ENCODE measurements around the gene PIH1D1. TPM values are rescaled to one million over a fixed set of nuclear protein-coding genes. Genes with fewer than 3 reads are reported as not detected.

The PIH1D1 gene
- total RNA-seq, 4 donors from 2014 or later: 96.2 to 229 (median 115) TPM

DNA sequence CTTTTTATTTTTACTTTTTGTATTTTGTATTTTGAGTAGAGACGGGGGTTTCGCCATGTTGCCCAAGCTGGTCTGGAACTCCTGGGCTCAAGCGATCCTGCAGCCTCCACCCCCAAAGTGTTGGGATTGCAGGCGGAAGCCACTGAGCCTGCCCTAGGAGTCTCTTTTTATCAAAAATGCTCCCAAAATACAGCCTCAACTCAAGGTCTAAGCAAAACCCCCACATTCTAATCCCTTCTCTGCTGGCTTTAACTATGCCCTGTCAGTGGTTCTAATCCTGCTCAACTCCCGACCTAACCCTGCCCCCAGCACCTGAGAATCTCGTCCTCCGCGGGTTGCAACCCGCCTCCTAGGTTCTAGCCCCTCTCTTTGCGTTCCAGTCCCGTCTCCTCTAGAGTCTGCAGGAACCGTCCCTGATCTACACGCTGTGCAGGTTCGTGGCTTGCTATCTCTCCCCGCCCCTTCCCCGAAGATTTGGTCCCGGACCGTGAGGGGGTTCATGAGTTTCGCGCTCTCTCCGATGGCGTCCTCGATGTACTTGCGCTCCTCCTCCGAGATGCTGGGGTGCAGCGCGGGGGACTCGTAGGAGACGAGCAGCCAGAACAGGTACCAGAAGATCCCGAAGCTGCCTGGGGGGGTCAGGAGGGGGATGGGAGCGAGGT, 18.2 kb downstream of the PIH1D1 start:
- Histone ChIP-seq H3K27ac (no peak overlapping the region), H3K27me3 (peaks cover 0 to 73% of the 10 kb centered on the region in 2 donors), H3K36me3 (no peaks in the 10 kb centered on the region), H3K4me1 (peaks cover 0 to 4% (median 2%) of the 10 kb centered on the region in 4 donors), H3K4me3 (no peak overlapping the region), H3K9me3 (peaks cover 0 to 4% (median 0%) of the 10 kb centered on the region in 4 donors)
- DNase-seq: no peak
- TF ChIP-seq, protein P1, sequence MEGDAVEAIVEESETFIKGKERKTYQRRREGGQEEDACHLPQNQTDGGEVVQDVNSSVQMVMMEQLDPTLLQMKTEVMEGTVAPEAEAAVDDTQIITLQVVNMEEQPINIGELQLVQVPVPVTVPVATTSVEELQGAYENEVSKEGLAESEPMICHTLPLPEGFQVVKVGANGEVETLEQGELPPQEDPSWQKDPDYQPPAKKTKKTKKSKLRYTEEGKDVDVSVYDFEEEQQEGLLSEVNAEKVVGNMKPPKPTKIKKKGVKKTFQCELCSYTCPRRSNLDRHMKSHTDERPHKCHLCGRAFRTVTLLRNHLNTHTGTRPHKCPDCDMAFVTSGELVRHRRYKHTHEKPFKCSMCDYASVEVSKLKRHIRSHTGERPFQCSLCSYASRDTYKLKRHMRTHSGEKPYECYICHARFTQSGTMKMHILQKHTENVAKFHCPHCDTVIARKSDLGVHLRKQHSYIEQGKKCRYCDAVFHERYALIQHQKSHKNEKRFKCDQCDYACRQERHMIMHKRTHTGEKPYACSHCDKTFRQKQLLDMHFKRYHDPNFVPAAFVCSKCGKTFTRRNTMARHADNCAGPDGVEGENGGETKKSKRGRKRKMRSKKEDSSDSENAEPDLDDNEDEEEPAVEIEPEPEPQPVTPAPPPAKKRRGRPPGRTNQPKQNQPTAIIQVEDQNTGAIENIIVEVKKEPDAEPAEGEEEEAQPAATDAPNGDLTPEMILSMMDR (IDR thresholded peaks at IDR 0.05): no peak
- TF ChIP-seq POLR2A (IDR thresholded peaks at IDR 0.05): no peak

DNA sequence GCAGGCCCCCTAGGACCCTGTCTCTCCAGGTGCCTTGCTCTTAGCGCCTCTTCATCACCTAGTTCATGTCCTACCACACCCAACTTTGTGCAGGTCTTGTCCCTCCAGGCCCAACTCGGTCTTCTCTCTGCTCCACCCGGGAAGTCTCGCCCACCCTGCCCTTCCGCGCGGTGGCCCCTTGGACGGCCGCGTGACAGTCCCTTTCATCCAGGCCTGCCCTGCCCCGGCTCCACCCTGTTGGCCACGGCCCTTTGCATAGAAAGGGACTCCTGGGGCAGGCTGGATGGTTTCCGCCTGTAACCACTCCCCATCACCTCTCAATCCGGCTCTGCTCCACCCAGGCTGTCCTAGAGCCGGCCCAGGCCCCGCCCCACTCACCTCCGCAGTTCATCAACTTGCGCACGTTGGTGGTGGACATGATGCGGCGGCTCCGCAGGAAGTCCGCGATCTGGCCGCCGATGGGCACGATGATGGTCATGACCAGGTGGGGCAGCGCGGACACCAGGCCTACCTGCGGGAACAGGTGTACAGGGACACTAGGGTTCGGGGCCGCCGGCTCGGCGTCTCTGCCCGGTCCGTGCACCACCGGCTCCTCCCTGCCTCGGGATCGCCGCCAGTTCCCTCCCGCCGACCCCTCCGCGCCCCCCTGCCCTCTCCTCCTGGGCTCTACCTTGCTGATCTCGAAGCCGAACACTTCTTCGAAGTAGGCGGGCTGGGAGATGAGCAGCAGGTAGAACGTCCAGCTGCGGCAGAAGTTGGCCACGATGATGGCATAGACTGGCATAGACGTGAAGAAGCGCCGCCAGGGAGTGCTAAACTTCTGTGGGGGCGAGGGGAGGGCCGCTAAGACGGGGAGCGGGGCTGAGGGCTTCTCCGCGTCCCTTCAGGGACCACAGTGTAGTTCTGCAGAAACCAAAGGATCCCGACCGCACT, 19.2 kb downstream of the PIH1D1 start:
- peaks cover 0 to 82% of the 10 kb centered on the region in 2 donors for H3K27me3 ChIP-seq
- no peak for TF ChIP-seq POLR2A (IDR thresholded peaks at IDR 0.05)
- TF ChIP-seq, protein P1 (IDR thresholded peaks at IDR 0.05): no peak
- DNase-seq: no peak
- H3K9me3 ChIP-seq: peaks cover 0 to 4% (median 0%) of the 10 kb centered on the region in 4 donors
- no peak overlapping the region for H3K4me3 ChIP-seq
- peaks cover 0 to 12% (median 5%) of the 10 kb centered on the region in 4 donors for H3K4me1 ChIP-seq
- H3K36me3 ChIP-seq: no peaks in the 10 kb centered on the region
- H3K27ac ChIP-seq: no peak overlapping the region

DNA sequence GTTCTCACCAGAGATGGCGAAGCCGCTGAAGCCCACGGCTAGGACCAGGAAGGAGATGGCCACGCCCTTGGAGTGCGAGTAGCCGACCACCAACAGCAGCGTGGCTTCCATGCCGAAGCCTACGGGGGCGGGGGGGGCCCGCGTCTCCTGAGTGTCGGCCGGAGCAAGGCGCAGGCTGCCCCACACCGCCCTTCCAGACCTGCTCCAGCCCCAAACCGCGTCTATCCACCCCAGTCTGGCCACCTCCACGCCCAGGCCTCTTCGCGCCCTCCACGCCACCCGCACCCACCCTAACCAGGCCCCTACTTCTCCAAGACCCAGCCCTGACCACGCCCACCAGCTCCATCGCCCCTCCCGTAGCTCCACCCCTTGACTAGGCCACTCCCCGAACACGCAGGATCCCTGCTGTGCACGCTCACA, 20.3 kb downstream of the PIH1D1 start:
- H3K36me3 ChIP-seq: no peaks in the 10 kb centered on the region
- H3K9me3 ChIP-seq: peaks cover 0 to 3% (median 0%) of the 10 kb centered on the region in 4 donors
- DNase-seq: no peak
- H3K4me3 ChIP-seq: no peak overlapping the region
- H3K4me1 ChIP-seq: peaks cover 0 to 12% (median 5%) of the 10 kb centered on the region in 4 donors
- no peak overlapping the region for H3K27ac ChIP-seq
- TF ChIP-seq, protein P1 (IDR thresholded peaks at IDR 0.05): no peak
- no peak for TF ChIP-seq POLR2A (IDR thresholded peaks at IDR 0.05)
- peaks cover 0 to 82% of the 10 kb centered on the region in 2 donors for H3K27me3 ChIP-seq

DNA sequence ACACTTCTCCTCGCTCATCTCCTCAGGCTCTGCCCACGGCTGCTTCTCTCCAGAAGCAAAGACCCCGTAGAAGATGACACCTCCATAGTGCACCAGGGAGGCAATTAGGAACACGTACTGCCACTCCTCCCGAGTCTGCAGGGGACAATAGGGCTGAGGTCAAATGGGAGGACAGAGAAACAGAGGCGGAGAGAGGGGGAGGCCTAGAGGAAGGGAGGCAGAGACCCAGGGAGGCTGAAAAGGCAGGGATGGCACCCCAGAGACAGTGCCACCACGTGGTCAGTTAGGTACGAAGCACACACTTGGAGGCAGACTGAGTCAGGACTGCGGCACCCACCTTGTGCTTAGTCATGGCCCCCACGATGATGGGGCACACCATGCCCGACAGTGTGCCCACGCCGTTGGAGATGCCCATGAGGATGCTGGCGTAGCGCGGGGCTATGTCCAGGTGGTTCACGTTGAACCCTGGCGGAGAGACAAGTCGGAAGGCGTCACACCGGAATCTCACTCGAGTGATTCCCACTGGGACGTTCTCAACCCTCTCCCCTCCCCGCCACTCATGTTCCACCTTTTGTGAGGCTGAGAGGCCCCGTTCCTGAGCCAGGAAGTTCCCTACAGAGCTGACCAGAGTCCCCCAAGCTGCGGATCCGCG, 20.8 kb downstream of the PIH1D1 start:
- H3K9me3 ChIP-seq: no peaks in the 10 kb centered on the region
- H3K27me3 ChIP-seq: peaks cover 0 to 83% of the 10 kb centered on the region in 2 donors
- TF ChIP-seq, protein P1 (IDR thresholded peaks at IDR 0.05): no peak
- TF ChIP-seq POLR2A (IDR thresholded peaks at IDR 0.05): no peak
- DNase-seq: no peak
- H3K27ac ChIP-seq: no peak overlapping the region
- H3K4me1 ChIP-seq: peaks cover 0 to 12% (median 5%) of the 10 kb centered on the region in 4 donors
- H3K4me3 ChIP-seq: no peak overlapping the region
- H3K36me3 ChIP-seq: no peaks in the 10 kb centered on the region

DNA sequence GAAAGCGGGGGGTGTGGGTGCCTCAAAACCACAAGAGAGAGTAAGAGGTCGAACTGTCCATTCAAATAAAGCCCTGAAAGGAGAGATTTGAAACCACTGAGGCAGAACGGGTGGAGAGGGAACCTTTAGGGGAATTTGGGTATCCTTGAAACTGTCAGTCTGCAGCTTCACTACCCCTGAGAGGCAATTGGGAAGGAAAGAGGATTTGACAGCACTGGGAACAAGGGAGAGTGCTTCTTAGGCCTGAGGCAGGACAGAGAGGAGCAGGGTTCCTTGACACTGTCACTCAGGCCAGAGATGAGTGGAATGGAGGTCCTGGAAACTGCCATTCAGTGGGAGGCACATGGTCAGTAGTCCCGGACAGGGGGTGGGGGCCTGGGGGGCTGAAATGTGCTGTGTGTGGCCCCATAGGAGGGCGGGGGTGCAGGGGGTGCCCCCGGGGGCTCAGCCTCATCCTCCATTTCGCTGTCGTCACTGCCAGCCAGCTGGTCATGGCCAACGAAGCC, 21.4 kb downstream of the PIH1D1 start:
- Histone ChIP-seq H3K9me3 (no peaks in the 10 kb centered on the region), H3K27ac (no peak overlapping the region), H3K36me3 (no peaks in the 10 kb centered on the region), H3K27me3 (peaks cover 0 to 81% of the 10 kb centered on the region in 2 donors), H3K4me1 (peaks cover 0 to 12% (median 5%) of the 10 kb centered on the region in 4 donors), H3K4me3 (no peak overlapping the region)
- no peak for DNase-seq
- no peak for TF ChIP-seq POLR2A (IDR thresholded peaks at IDR 0.05)
- TF ChIP-seq, protein P1 (IDR thresholded peaks at IDR 0.05): no peak
